GM19463 (cell line): ENCODE data around the gene FBXO5.
A peak's percentile ranks its signal among the peaks of the same experiment; 100 is the strongest.
"Not testable (repeated sequence)": the region's sequence is repeated elsewhere in the genome, so short reads cannot be mapped to it uniquely, and the experiment has no call there.

ENCODE experiments used
- ATAC-seq: cut with Tn5 transposase; IDR thresholded peaks from one replicate; pipeline ENCODE4 v1.9.1; 2021; ENCODE audit warnings: mild to moderate bottlenecking, moderate library complexity; ENCODE audit not compliant: unreplicated experiment

The FBXO5 gene, protein sequence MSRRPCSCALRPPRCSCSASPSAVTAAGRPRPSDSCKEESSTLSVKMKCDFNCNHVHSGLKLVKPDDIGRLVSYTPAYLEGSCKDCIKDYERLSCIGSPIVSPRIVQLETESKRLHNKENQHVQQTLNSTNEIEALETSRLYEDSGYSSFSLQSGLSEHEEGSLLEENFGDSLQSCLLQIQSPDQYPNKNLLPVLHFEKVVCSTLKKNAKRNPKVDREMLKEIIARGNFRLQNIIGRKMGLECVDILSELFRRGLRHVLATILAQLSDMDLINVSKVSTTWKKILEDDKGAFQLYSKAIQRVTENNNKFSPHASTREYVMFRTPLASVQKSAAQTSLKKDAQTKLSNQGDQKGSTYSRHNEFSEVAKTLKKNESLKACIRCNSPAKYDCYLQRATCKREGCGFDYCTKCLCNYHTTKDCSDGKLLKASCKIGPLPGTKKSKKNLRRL

DNA sequence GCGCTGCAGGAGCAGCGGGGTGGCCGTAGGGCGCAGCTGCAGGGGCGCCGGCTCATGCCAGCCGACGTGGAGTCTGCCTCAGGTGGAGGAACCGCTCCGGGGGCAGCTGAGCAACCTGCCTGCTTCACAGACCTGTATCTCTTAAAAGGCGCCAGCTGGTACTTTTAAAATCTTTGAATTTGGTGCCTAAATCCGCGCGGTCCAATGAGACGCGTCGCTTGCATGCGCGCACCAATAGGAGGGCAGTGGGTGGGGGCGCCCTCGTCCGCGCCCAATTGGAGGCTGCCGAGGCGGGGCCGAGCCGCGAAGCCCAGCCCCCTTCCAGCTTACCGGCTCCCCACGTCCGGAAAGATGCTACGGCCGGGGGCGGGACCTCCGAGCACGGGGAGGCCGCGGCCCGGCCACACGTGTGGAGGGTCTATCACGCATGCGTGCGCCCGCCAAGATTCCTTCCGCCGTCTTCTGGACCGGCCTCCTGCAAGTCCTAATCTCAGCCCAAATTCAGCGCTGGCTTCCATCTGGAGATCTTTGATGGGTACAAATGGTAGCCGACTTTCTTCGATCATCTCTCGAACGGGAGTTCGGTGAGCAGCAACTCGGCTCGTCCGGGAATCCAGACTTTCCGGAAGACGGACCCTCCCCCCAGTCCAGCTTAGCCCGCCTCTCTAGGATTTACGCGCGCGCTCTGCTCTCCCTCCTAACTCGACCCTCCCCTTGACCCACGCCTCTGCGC lies at the start of gene FBXO5:
Gene FBXO5, minus strand, starts transcription at position 138 of the 733 bp plus-strand sequence. Its CDS starts 82 bp downstream, at position 56.
- peak; percentile 76 for ATAC-seq

- no peak for ATAC-seq
These were observed 49.5 kb upstream of the FBXO5 start for GRCh38 chr6:153032255-153032882.

- ATAC-seq, result no peak
These were observed 48.6 kb upstream of the FBXO5 start for GRCh38 chr6:153031335-153031955.

DNA sequence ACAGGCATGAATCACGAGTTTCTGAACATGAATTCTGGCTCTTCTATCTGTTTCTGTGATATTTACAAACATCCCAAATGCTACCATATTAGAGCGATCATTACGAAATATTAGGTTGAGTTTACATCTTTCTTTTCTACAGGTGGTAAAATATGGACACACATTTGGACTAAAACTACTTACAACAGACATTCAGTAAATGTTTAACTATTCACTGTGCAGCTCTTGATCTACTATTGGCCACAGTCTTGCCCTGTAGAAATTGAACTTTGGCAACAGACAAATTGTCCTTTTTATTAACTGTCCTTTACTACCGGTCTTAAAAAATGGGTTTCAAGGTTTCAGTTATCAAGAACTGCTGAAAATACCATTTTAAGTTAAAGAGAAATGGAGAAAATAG lies 46.1 kb upstream of the FBXO5 start:
- ATAC-seq, result no peak

- ATAC-seq, result no peak
These were observed 45.4 kb upstream of the FBXO5 start for GRCh38 chr6:153028286-153028685.

DNA sequence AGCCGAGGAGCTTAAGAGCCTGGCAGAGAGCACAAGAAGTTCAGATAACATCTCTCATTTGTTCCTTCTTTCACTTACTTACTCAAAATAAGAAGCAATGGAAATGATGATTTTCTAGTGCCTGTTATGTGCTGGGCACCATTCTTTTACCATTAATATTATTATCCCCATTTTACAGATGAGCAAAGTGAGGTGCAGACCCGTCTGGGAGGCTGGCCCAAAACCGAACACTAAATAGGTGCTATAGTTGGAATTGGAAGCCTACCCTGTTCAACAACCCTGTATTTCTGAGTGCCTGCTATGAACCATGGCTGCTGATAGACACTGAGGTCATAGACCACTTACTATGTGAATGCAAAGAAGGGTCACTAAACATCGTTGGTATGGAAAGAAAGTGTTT lies 44.6 kb upstream of the FBXO5 start:
- no peak for ATAC-seq

DNA sequence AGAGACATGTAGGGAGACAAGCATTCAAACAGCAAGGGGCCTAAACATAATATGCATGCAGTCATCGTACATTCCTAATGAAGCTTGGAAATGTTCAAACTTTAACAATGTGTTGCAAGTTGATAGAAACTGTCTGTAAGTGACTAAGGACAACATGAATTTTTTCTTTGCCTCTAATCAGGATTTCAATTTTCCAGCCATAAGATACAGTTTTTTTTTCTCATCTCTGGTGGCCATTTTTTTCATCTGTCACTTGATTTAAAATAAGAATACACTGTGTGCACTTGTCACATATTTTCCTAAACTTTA lies 41.8 kb upstream of the FBXO5 start:
- ATAC-seq, result no peak

- ATAC-seq, result peak; percentile 98
These were observed 41.3 kb upstream of the FBXO5 start for GRCh38 chr6:153023977-153024708.

DNA sequence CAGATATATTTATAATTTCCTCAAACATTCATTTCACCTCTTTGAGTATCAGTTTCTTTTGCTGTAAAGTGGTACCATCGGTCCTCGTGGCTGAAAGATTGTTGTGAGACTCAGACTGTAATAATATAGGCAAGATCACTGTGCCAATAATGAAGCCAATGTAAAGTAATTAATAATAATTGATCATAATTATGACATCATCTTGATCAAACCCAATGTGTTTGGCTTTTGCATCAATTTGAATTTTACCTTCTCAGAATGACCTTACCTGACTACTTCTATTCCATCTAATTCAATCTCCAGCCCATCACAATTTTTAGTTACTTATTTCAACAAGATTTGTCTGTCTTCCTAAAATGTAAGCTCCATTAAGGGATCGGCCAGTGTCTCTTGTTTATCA lies 35.5 kb upstream of the FBXO5 start:
- ATAC-seq, result no peak

DNA sequence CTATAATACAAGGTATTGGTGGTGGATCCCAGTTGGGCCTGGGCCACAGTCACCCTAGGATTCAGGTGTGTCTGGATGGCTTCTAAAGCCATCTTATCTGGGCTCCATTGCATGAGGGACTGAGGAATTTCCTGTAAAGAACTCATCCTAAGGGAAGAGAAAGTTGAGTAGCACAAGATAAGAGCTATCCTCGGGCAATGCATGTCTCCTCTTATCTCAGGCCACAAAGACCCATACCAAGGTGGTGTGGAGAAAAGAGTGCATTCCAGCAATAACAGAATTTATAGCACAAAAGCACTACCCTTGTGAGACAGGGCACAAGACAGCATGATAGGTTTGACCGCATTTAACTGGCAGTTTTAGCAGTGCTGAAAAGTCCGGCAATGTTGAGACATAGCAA lies 34.0 kb upstream of the FBXO5 start:
- no peak for ATAC-seq

DNA sequence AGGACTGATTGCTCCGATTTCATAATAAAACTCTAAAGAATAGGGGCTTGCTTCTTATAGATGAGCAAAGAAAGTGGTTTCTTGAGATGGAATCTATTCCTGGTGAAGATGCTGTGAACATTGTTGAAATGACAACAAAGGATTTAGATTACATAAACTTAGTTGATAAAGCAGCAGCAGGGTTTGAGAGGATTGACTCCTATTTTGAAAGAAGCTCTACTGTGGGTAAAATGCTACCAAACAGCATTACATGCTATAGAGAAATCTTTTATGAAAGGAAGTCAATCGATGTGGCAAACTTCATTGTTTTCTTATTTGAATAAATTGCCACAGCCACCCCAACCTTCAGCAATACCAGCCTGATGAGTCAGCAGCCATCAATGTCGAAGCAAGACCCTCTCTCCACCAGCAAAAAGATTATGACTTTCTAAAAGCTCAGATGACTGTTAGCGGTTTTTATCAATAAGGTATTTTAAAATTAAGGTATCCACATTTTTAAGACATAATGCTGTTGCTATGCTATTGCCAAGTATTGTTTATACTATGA lies 32.3 kb upstream of the FBXO5 start:
- ATAC-seq, result no peak

GRCh38 chr6:153013438-153013837 lies 30.6 kb upstream of the FBXO5 start:
- ATAC-seq, result no peak

- no peak for ATAC-seq
These were observed 30.0 kb upstream of the FBXO5 start for GRCh38 chr6:153012856-153013255.

DNA sequence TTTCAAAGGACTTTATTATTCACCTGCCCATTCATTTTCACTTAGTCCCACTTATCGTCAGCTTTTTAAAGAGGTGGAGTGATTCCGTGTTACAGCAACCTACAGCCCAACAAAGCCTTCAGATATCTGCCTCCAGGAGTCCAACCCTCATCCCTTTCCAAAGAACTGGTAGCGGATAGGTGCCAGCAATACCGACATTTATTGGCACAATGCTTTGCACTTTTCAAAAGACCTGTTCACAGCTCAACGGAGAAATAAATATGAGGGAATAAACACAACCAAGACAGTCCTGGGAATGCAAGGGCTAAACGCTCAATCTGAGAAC lies 20.5 kb upstream of the FBXO5 start:
- peak; percentile 0 for ATAC-seq

DNA sequence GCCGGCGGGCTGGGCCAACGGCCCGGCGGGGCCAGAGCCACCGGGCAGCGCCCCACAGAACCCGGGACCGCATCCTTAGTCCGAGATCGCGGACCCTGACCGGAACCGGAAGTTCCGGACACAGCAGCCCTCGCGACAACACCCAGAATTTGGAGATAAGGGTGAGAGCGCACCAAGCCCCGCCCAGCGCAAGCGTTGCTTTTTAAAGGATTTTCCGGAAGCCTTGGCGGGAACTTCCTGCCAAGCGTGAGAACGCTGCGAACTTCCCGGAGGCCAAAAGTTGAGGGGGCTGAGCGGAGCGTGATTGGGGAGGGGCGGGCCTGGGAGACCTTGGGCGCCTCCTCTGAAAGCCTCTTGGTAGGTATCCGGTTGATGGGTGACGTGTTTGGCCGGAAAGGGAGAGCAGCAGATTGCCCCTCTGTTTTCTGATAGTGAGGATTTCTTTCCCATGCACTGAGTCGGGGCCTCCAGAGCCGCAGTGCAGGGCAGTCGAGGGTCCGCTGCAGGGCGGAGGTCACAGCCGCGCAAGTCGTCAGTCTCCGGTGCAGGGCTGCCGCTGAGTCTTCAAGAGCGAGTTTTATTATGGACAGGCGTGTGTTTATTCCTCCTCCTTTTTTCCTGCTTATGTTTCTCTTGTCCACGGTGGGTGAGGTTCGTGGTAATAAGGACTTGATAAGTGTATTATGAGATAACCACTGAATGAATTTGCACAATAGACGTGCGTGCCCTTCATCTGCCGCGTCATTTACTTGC lies 19.9 kb upstream of the FBXO5 start, which contains the start of gene MTRF1L:
Gene MTRF1L, minus strand, starts transcription at position 97 of the 753 bp plus-strand sequence. Its CDS starts 24 bp downstream, at position 73.
- ATAC-seq, result peak; percentile 88

GRCh38 chr6:153001767-153002612 lies 19.1 kb upstream of the FBXO5 start:
- ATAC-seq, result peak; percentile 14

DNA sequence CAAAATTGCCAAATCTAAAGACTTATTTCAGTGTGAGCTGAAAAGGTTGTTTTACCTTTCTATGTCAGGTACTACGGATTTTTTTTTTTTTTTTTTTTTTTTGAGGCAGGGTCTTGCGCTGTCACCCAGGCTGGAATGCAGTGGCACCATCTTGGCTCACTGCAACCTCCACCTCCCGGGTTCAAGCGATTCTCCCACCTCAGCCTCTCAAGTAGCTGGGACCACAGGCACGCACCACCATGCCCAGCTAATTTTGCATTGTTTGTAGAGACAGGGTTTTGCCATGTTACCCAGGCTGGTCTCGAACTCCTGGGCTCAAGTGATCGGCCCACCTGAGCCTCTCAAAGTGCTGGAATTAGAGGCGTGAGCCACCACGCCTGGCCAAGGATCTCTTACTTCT lies 17.9 kb upstream of the FBXO5 start:
- ATAC-seq, result not testable (repeated sequence)

- no peak for ATAC-seq
These were observed 17.4 kb upstream of the FBXO5 start for GRCh38 chr6:153000243-153000642.

DNA sequence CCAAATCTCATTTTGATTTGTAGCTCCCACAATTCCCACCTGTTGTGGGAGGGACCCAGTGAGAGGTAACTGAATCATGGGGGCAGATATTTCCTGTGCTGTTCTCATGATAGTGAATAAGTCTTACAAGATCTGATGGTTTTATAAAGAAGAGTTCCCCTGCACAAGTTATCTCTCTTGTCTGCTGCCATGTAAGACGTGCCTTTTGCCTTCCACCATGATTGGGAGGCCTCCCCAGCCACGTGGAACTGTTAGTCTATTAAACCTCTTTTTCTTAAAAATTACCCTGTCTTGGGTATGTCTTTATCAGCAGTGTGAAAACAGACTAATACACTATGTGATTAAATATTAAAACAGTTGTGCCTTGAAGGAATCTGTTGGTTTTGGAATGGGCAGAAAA lies 16.7 kb upstream of the FBXO5 start:
- not testable (repeated sequence) for ATAC-seq
